ENCODE measurements around the gene GNA12. TPM values are rescaled to one million over a fixed set of nuclear protein-coding genes. Genes with fewer than 3 reads are reported as not detected.

GNA12 gene
- total and polyA plus RNA-seq, 9 of the 15 experiments (the other 6 are each of a cell fraction or from before 2014, with no cell fraction given) = 0.65 to 32.7 (median 9.6) TPM

GRCh38 chr7:2717293-2718261 is 126.5 kb downstream of the GNA12 start (continued):
- TF ChIP-seq GMEB1 (CRISPR knock-in tag; IDR thresholded peaks at IDR 0.05) (peak; percentile 12; the same call in 1 of the 2 replicates), ZBTB8A (IDR thresholded peaks at IDR 0.05; ENCODE audit: partially characterized antibody) (no peak), MECOM (CRISPR knock-in tag; IDR thresholded peaks at IDR 0.05) (peak; percentile 74; the same call in 1 of the 2 replicates), ZNF143 (CRISPR knock-in tag; IDR thresholded peaks at IDR 0.05) (no peak), ARID3A (IDR thresholded peaks at IDR 0.05; ENCODE audit: borderline replicate concordance, low read depth, low read length) (0 out of 2 replicates have a peak, but pooled peaks have one; percentile 28)
- TF ChIP-seq, protein P1, sequence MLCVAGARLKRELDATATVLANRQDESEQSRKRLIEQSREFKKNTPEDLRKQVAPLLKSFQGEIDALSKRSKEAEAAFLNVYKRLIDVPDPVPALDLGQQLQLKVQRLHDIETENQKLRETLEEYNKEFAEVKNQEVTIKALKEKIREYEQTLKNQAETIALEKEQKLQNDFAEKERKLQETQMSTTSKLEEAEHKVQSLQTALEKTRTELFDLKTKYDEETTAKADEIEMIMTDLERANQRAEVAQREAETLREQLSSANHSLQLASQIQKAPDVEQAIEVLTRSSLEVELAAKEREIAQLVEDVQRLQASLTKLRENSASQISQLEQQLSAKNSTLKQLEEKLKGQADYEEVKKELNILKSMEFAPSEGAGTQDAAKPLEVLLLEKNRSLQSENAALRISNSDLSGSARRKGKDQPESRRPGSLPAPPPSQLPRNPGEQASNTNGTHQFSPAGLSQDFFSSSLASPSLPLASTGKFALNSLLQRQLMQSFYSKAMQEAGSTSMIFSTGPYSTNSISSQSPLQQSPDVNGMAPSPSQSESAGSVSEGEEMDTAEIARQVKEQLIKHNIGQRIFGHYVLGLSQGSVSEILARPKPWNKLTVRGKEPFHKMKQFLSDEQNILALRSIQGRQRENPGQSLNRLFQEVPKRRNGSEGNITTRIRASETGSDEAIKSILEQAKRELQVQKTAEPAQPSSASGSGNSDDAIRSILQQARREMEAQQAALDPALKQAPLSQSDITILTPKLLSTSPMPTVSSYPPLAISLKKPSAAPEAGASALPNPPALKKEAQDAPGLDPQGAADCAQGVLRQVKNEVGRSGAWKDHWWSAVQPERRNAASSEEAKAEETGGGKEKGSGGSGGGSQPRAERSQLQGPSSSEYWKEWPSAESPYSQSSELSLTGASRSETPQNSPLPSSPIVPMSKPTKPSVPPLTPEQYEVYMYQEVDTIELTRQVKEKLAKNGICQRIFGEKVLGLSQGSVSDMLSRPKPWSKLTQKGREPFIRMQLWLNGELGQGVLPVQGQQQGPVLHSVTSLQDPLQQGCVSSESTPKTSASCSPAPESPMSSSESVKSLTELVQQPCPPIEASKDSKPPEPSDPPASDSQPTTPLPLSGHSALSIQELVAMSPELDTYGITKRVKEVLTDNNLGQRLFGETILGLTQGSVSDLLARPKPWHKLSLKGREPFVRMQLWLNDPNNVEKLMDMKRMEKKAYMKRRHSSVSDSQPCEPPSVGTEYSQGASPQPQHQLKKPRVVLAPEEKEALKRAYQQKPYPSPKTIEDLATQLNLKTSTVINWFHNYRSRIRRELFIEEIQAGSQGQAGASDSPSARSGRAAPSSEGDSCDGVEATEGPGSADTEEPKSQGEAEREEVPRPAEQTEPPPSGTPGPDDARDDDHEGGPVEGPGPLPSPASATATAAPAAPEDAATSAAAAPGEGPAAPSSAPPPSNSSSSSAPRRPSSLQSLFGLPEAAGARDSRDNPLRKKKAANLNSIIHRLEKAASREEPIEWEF (CRISPR knock-in tag; IDR thresholded peaks at IDR 0.05) = 0 out of 2 replicates have a peak, but pooled peaks have one; percentile 52

Measured in K562 (cell line).